Renal cortex interstitium (tissue), 15 donors: ENCODE results near the gene FAM156B. TPM values are rescaled to one million over a fixed set of nuclear protein-coding genes. Genes with fewer than 3 reads are reported as not detected.
"Not testable (repeated sequence)": the region's sequence is repeated elsewhere in the genome, so short reads cannot be mapped to it uniquely, and the experiment has no call there.

ENCODE experiments used
- DNase-seq, 11 donors: peaks; one replicate each; pipeline ENCODE4 v3.0.0-alpha.2; 2013; ENCODE audit warnings: low read depth in 9 of 11, low spot score in 4 of 11; ENCODE audit errors: extremely low read depth in 1 of 11
- long read RNA-seq, 16 experiments: transcript quantifications; one replicate each; lab custom pipeline, GENCODE V29; 2026
- polyA plus RNA-seq, 3 donors: library from polyadenylated mRNA; unstranded; fragments of 120-200 nt; gene quantifications; one replicate each; pipeline ENCODE4 v1.2.1, GENCODE V29; 2013; ENCODE audit not compliant: insufficient read length in 3 of 3

FAM156B gene
- 10 to 100 TPM; 13.9 to 22.9 (median 18.2) TPM for polyA plus RNA-seq
- long read RNA-seq, donor 1, partial matches to known transcripts, result 0 of 2 reads
- long read RNA-seq, donor 1, other reads (novel, unspliced or antisense), result 0 of 2 reads
- long read RNA-seq, donor 2, partial matches to known transcripts, result 0 of 2 reads
- long read RNA-seq, donor 2, other reads (novel, unspliced or antisense), result 0 of 2 reads
- long read RNA-seq, donor 3, partial matches to known transcripts, result 0 of 8 reads
- long read RNA-seq, donor 3, other reads (novel, unspliced or antisense), result 0 of 8 reads
- long read RNA-seq, donor 4, partial matches to known transcripts, result 0 of 10 reads
- long read RNA-seq, donor 4, other reads (novel, unspliced or antisense), result 6 of 10 reads
- long read RNA-seq, donor 5, transcript FAM156B-201 (3 exons, 2,537 nt), result major isoform, 14 of 44 reads
- long read RNA-seq, donor 5, partial matches to known transcripts, result 0 of 44 reads
- long read RNA-seq, donor 5, other reads (novel, unspliced or antisense), result 26 of 44 reads
- long read RNA-seq, donor 6, transcript FAM156B-201 (3 exons, 2,537 nt), result major isoform, 5 of 11 reads
- long read RNA-seq, donor 6, partial matches to known transcripts, result 0 of 11 reads
- long read RNA-seq, donor 6, other reads (novel, unspliced or antisense), result 5 of 11 reads
- long read RNA-seq, donor 7, partial matches to known transcripts, result 0 of 13 reads
- long read RNA-seq, donor 7, other reads (novel, unspliced or antisense), result 9 of 13 reads
- long read RNA-seq, donor 8, transcript FAM156B-201 (3 exons, 2,537 nt), result major isoform, 12 of 30 reads
- long read RNA-seq, donor 8, partial matches to known transcripts, result 12 of 30 reads
- long read RNA-seq, donor 8, other reads (novel, unspliced or antisense), result 0 of 30 reads
- long read RNA-seq, donor 9, partial matches to known transcripts, result 0 of 6 reads
- long read RNA-seq, donor 9, other reads (novel, unspliced or antisense), result 0 of 6 reads
- long read RNA-seq, donor 10, partial matches to known transcripts, result 0 of 1 reads
- long read RNA-seq, donor 10, other reads (novel, unspliced or antisense), result 0 of 1 reads
- long read RNA-seq, donor 11, partial matches to known transcripts, result 0 of 8 reads
- long read RNA-seq, donor 11, other reads (novel, unspliced or antisense), result 0 of 8 reads
- long read RNA-seq, donor 12, partial matches to known transcripts, result 0 of 2 reads
- long read RNA-seq, donor 12, other reads (novel, unspliced or antisense), result 0 of 2 reads
- long read RNA-seq, donor 13, partial matches to known transcripts, result 0 of 1 reads
- long read RNA-seq, donor 13, other reads (novel, unspliced or antisense), result 0 of 1 reads
- long read RNA-seq, donor 14, partial matches to known transcripts, result 0 of 5 reads
- long read RNA-seq, donor 14, other reads (novel, unspliced or antisense), result 0 of 5 reads
- long read RNA-seq, donor 15, partial matches to known transcripts, result 0 of 7 reads
- long read RNA-seq, donor 15, other reads (novel, unspliced or antisense), result 0 of 7 reads
- long read RNA-seq, donor 16, transcript FAM156B-201 (3 exons, 2,537 nt), result major isoform, 23 of 73 reads
- long read RNA-seq, donor 16, partial matches to known transcripts, result 10 of 73 reads
- long read RNA-seq, donor 16, other reads (novel, unspliced or antisense), result 36 of 73 reads

- DNase-seq, result not testable (repeated sequence)
Measured at GRCh38 chrX:52896855-52897709, at the start of gene FAM156B. Gene FAM156B (plus strand): TSS chrX:52897330. CDS start chrX:52907226, 9,896 bp downstream.

GRCh38 chrX:52852110-52852860 is 44.8 kb upstream of the FAM156B start:
- DNase-seq, result no peak

GRCh38 chrX:52856991-52857525 is 40.1 kb upstream of the FAM156B start:
- DNase-seq, result not testable (repeated sequence)

- peak in 1 of 11 donors; percentile 15 for DNase-seq
Measured at GRCh38 chrX:52865343-52865998, 31.7 kb upstream of the FAM156B start.

- no peak for DNase-seq
Measured at GRCh38 chrX:52867610-52868348, 29.4 kb upstream of the FAM156B start, which contains the start of gene XAGE3. Gene XAGE3 (minus strand): TSS chrX:52868083. CDS start chrX:52867133, 950 bp downstream.

- DNase-seq, result no peak
Measured at GRCh38 chrX:52870046-52870445, 27.1 kb upstream of the FAM156B start.

GRCh38 chrX:52873825-52874224 is 23.3 kb upstream of the FAM156B start:
- DNase-seq, result not testable (repeated sequence)

GRCh38 chrX:52874661-52875060 is 22.5 kb upstream of the FAM156B start:
- no peak for DNase-seq

GRCh38 chrX:52875436-52875835 is 21.7 kb upstream of the FAM156B start:
- not testable (repeated sequence) for DNase-seq

GRCh38 chrX:52876386-52876785 is 20.7 kb upstream of the FAM156B start:
- DNase-seq, result not testable (repeated sequence)

GRCh38 chrX:52887459-52887858 is 9.7 kb upstream of the FAM156B start:
- not testable (repeated sequence) for DNase-seq

GRCh38 chrX:52888090-52888489 is 9.0 kb upstream of the FAM156B start:
- not testable (repeated sequence) for DNase-seq

GRCh38 chrX:52896438-52896837 is 692 bp upstream of the FAM156B start:
- DNase-seq, result not testable (repeated sequence)

- not testable (repeated sequence) for DNase-seq
Measured at GRCh38 chrX:52905531-52905930, 8.4 kb downstream of the FAM156B start.

GRCh38 chrX:52906072-52906471 is 8.9 kb downstream of the FAM156B start:
- not testable (repeated sequence) for DNase-seq
